Tongue (tissue), 2 donors: ENCODE results near the gene PDZD4. TPM values are rescaled to one million over a fixed set of nuclear protein-coding genes. Genes with fewer than 3 reads are reported as not detected.
A peak's percentile ranks its signal among the peaks of the same experiment; 100 is the strongest.

ENCODE experiments used
- DNase-seq: peaks from one replicate; pipeline ENCODE4 v3.0.0-alpha.2; 2015
- total RNA-seq: library from RNA; depleted of rRNA; stranded (reverse); fragments of >200 nt; gene quantifications from one replicate; pipeline ENCODE4 v1.2.3, GENCODE V29; 2014

The PDZD4 gene, protein sequence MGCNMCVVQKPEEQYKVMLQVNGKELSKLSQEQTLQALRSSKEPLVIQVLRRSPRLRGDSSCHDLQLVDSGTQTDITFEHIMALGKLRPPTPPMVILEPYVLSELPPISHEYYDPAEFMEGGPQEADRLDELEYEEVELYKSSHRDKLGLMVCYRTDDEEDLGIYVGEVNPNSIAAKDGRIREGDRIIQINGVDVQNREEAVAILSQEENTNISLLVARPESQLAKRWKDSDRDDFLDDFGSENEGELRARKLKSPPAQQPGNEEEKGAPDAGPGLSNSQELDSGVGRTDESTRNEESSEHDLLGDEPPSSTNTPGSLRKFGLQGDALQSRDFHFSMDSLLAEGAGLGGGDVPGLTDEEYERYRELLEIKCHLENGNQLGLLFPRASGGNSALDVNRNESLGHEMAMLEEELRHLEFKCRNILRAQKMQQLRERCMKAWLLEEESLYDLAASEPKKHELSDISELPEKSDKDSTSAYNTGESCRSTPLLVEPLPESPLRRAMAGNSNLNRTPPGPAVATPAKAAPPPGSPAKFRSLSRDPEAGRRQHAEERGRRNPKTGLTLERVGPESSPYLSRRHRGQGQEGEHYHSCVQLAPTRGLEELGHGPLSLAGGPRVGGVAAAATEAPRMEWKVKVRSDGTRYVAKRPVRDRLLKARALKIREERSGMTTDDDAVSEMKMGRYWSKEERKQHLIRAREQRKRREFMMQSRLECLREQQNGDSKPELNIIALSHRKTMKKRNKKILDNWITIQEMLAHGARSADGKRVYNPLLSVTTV
- total RNA-seq, result 4.1 TPM

DNA sequence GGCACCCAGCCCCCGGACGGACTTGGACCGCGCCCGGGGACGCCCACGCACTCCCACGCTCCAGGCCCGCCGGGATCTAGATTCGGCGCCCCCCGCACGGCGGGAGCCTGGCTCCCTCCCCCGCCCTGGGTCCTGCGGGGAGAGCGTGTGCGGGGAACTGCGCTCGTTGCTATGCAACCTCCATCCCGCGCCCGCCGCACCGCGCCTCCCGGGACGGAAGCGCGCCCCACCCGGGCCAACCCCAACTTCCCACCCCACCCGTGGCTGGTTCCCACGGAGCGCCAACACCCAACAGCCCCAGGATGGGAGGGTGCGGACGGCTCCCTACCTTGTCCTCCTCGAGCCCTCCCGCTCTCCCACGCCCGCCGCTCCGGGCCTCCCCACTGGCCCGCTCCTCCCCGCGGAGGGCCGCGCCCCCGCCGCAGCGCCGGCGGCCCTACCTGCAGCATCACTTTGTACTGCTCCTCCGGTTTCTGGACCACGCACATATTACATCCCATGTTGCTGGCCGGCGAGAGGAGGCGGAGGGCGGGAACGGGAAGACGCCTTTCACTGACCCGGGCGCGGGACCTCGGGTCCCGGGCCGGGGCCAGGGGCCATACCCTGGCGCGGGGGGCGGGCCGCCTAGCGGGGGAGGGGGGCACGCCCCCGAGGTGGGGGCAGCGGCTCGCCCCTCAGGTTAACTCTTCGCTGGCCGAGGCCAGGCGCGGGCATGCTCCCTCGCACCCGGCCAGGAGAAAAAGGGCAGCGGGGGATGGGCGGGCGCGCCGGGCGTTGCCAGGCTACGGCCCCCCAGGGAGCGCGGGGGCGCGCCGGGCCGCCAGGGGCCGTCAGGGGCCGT is at the start of gene PDZD4:
PDZD4 (minus strand) TSS at position 746 of the 841 bp plus-strand sequence; CDS start at position 500, 246 bp downstream.
- DNase-seq, result no peak

GRCh38 chrX:153879741-153880439 is 49.5 kb upstream of the PDZD4 start:
- no peak for DNase-seq

GRCh38 chrX:153878969-153879653 is 48.8 kb upstream of the PDZD4 start:
- peak; percentile 11 for DNase-seq

DNA sequence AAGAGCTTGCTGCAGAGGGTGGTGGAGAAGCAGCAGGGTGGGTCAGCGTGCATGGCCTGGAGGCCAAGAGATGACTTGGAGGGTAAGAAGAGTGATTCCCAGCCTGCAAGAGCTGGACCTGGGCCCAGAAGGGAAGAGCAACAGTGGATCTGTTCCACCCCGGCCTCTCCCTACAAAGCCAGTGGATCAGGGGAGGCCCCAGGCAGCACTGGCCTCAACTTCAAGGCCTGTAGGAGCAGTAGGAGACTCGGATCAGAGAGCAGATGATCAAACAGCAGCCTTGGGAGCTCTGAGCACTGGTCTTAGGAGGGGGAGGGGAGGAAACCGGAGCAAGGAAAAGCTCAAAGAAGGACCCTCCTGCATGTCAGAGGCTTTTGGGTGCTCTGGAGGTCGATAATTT is 48.0 kb upstream of the PDZD4 start:
- no peak for DNase-seq

GRCh38 chrX:153877571-153878261 is 47.4 kb upstream of the PDZD4 start:
- no peak for DNase-seq

GRCh38 chrX:153876112-153876491 is 45.8 kb upstream of the PDZD4 start:
- DNase-seq, result no peak

GRCh38 chrX:153875391-153876111 is 45.2 kb upstream of the PDZD4 start:
- peak; percentile 77 for DNase-seq

DNA sequence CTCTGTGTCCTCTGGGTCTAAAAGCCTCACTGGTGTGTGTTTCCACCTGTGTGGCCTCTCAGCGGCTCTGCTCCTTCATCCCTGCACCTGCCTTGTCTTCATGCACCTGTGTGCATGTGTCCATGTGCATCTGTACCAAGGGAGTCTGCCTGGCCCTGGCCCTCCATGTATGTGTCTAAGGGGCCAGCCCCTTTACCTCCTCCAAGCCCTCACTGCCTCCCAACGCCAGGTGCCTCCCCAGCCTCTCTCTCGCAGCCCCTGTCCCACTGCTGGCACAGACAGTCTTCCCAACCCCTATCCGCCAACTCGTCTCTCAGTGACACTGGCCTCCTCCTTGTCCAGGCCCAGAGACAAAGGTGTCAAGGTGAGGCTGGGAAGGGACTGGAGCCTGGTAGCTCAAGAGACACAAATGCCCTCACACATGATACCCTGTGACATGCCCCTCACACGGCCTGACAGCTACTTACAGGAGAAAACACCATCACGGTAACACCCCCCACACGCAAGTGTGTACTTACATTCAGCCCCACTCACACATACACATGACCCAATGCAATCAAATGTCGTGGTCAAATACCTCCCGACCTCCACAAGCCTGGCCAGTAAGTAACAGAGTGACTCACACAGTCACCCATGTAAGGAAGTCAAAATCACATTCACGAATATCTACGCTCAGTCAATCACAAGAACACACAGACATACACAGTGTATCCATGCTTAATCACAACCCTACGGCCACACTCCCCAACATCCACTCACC is 44.2 kb upstream of the PDZD4 start:
- no peak for DNase-seq

GRCh38 chrX:153874085-153874365 is 43.7 kb upstream of the PDZD4 start:
- no peak for DNase-seq

GRCh38 chrX:153873282-153874084 is 43.1 kb upstream of the PDZD4 start:
- DNase-seq, result peak; percentile 20

- DNase-seq, result no peak
Observed at GRCh38 chrX:153871946-153872878, 41.9 kb upstream of the PDZD4 start.

GRCh38 chrX:153871451-153871850 is 41.1 kb upstream of the PDZD4 start:
- DNase-seq, result no peak

DNA sequence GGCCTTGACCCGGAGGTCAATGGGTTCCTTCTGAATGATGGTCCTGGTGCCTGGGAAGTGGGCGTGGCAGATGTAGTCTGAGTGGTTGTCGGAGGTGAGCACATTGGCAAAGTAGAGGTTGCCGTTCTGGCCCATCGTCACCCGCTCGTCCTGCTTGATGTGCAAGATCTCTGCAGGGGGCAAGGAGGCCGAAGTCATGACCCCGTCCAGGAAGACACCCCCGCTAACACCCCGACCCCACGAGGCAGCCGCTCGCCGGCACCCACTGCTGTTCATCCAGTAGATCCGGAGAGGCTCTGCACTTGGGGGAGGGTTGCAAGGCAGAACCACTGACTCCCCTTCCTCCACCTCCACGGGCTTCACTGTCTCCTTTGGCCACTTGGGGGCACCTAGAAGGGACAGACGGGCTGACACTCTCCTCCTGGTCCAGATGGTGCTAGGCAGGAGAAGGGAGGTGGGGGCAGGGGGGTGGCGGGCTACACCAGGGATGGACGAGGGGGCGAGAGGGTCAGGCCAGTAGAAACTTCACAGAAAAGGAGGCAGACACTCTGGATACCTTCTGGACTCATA is 40.5 kb upstream of the PDZD4 start:
- no peak for DNase-seq

DNA sequence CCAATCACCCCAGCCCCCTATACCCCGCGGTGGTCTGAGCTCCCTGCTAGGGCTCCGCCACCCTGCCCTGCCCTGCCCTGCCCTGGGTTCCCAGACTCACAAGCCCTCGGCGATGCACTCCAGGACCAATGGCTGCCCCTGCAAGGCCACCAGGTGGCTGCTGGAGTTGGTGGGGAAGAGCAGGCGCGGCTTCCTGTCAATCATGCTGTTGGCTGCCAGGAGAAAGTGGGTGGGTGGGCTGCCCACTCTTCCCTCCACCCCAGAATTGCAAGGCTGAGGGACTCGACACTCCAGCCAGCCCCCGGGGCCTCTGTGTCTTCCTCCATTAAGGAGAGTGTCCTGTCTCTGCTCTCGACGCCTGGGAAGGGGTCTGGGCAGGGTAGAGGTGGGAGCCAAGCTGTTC is 39.9 kb upstream of the PDZD4 start:
- no peak for DNase-seq

DNA sequence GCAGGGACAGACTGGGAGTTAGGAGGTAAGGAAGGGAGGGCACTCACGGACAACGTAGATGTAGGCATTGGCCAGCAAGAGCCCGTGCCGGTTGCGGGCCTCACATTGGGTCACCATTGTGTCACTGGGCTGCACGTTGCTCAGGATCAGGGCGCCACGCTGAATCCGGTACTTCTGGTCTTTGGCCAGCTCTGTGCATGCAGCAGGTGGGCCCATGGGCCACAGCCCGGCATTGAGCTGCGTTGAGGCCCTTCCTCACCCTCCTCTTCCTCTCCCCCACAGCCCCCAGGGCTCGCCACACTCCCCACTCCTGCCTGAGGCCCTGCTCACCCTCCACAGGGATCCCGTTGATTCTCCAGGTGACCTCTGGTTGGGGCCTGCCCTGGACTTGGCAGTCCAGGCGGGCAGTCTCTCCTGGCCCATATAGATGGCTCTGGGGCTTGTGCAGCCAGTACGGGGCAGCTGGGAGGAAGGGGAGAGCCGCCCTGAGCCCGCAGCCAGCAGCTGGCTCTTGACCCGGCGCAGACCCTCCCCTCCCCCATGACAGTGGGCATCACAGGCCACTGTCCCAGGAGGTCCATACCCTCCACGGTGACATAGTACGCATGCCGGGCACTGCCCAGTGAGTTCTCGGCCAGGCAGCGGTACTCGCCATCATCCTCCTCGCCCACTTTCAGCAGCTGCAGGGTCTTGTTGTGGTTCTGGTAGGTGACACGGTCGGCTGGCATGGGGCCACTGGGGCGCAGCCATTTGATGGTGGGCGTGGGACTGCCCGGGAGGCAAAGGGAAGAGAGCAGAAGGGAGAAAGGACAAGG is 39.3 kb upstream of the PDZD4 start:
- no peak for DNase-seq
